A673 (cell line): Measurements from ENCODE around the gene DOK1. TPM values are rescaled to one million over a fixed set of nuclear protein-coding genes. Genes with fewer than 3 reads are reported as not detected.

Experiments used
- BruUV-seq: library from RNA; stranded (reverse); fragments of 400-500 nt; replicated peaks from 2 replicates; lab custom pipeline; 2021; lab: Mats Ljungman, UMichigan
- CTCF ChIA-PET: fragments of 300-600 bp; sonication (Branson Sonifier 250); formaldehyde crosslinking; loops from one replicate; lab custom pipeline; 2022; ENCODE audit warnings: antibody characterized with exemption; lab: Charles Lee
- POLR2A ChIA-PET: fragments of 300-600 bp; sonication (Branson Sonifier 250); formaldehyde crosslinking; loops from one replicate; lab custom pipeline; 2022; ENCODE audit warnings: antibody characterized with exemption; ENCODE audit not compliant: low non-redundant PET; lab: Charles Lee
- DNase-seq: peaks from one replicate; pipeline ENCODE4 v3.0.0-alpha.2; 2015; ENCODE audit warnings: low spot score
- H3K27ac ChIP-seq: fragments of 200-600 bp; sonication (generic); 2 replicates; pipeline ENCODE4 v1.5.1; 2016; ENCODE audit warnings: mixed run types, low read depth, mild to moderate bottlenecking, mixed read lengths, antibody characterized with exemption, low read length; ENCODE audit not compliant: poor library complexity, severe bottlenecking
- H3K27me3 ChIP-seq: fragments of 200-600 bp; sonication (generic); replicated peaks from 2 replicates; pipeline ENCODE4 v1.6.1; 2017; ENCODE audit warnings: mixed run types, low read depth, mild to moderate bottlenecking, mixed read lengths, antibody characterized with exemption, low read length; ENCODE audit not compliant: insufficient read depth, poor library complexity
- H3K36me3 ChIP-seq: fragments of 200-600 bp; sonication (generic); 2 replicates; pipeline ENCODE4 v1.6.1; 2016; ENCODE audit warnings: mixed run types, mild to moderate bottlenecking, mixed read lengths, antibody characterized with exemption, low read length; ENCODE audit not compliant: insufficient read depth, poor library complexity, severe bottlenecking
- H3K4me1 ChIP-seq: fragments of 200-600 bp; sonication (generic); 2 replicates; pipeline ENCODE4 v1.6.1; 2017; ENCODE audit warnings: mixed run types, mild to moderate bottlenecking, mixed read lengths, antibody characterized with exemption, low read length; ENCODE audit not compliant: insufficient read depth, poor library complexity, severe bottlenecking
- H3K4me3 ChIP-seq: fragments of 200-600 bp; sonication (generic); 2 replicates; pipeline ENCODE4 v1.5.1; 2016; ENCODE audit warnings: low read depth, mixed run types, mild to moderate bottlenecking, mixed read lengths, low read length; ENCODE audit not compliant: poor library complexity, severe bottlenecking
- H3K9me3 ChIP-seq: fragments of 200-600 bp; sonication (generic); 2 replicates; pipeline ENCODE4 v1.6.1; 2016; ENCODE audit warnings: mixed run types, low read depth, mild to moderate bottlenecking, mixed read lengths, antibody characterized with exemption, low read length; ENCODE audit not compliant: poor library complexity, severe bottlenecking
- EZH2 ChIP-seq: fragments of 200-600 bp; sonication (generic); IDR thresholded peaks from 2 replicates; pipeline ENCODE4 v1.6.1; 2017; ENCODE audit warnings: borderline replicate concordance, low read depth, mild to moderate bottlenecking, mixed read lengths, antibody characterized with exemption, low read length; ENCODE audit not compliant: poor library complexity, severe bottlenecking
- intact Hi-C: fragments of 100-400 bp; cut with micrococcal nuclease; formaldehyde crosslinking; loops from one replicate; pipeline ENCODE4 v1.10.0; 2022; ENCODE audit not compliant: unreplicated experiment
- total RNA-seq: library from RNA; stranded (reverse); gene quantifications from 2 replicates; pipeline ENCODE4 v1.2.3, GENCODE V29; 2021
- TF ChIP-seq, protein P1 (sequence below): fragments of 300-800, 200-600 bp; sonication (generic); conservative IDR thresholded peaks from 2 replicates; pipeline ENCODE4 v1.5.1; 2017; ENCODE audit warnings: low read depth, mild to moderate bottlenecking, antibody characterized with exemption, low read length, moderate library complexity, mixed read lengths

The DOK1 gene
- total RNA-seq, 1 experiment from 2014 or later, result 20.7 TPM

DNA sequence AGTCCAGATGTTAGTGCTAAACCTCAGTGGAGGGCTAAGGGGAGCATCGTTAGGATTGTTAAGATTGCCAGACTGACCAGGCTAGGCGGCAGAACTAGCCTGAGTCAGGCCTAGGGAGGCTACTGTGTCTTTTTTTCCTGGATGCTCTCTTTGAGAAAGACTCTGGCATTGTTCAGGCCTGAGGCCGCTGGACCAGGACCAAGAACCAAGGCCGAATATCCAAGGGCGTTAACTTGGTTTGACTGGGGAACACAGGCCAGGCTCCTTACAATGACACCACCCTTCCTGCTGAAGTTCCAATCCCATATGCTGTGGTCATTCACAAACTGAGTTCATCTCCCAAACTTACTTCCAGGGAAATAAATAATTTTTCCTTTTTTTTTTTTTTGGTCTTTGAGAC is 14.2 kb upstream of the DOK1 start:
- no peak for DNase-seq
- CTCF ChIA-PET, result no interaction called here
- no TSS peak for BruUV-seq
- Histone ChIP-seq H3K4me3 (no peak overlapping the region), H3K27me3 (peaks cover 10% of the 10 kb centered on the region), H3K36me3 (no peaks in the 10 kb centered on the region), H3K4me1 (peaks cover 4% of the 10 kb centered on the region), H3K9me3 (no peaks in the 10 kb centered on the region), H3K27ac (no peak overlapping the region)
- intact Hi-C loops, result no loop called here
- POLR2A ChIA-PET, result no interaction called here
- TF ChIP-seq, protein P1, sequence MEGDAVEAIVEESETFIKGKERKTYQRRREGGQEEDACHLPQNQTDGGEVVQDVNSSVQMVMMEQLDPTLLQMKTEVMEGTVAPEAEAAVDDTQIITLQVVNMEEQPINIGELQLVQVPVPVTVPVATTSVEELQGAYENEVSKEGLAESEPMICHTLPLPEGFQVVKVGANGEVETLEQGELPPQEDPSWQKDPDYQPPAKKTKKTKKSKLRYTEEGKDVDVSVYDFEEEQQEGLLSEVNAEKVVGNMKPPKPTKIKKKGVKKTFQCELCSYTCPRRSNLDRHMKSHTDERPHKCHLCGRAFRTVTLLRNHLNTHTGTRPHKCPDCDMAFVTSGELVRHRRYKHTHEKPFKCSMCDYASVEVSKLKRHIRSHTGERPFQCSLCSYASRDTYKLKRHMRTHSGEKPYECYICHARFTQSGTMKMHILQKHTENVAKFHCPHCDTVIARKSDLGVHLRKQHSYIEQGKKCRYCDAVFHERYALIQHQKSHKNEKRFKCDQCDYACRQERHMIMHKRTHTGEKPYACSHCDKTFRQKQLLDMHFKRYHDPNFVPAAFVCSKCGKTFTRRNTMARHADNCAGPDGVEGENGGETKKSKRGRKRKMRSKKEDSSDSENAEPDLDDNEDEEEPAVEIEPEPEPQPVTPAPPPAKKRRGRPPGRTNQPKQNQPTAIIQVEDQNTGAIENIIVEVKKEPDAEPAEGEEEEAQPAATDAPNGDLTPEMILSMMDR, result no peak
- no peak for TF ChIP-seq EZH2

DNA sequence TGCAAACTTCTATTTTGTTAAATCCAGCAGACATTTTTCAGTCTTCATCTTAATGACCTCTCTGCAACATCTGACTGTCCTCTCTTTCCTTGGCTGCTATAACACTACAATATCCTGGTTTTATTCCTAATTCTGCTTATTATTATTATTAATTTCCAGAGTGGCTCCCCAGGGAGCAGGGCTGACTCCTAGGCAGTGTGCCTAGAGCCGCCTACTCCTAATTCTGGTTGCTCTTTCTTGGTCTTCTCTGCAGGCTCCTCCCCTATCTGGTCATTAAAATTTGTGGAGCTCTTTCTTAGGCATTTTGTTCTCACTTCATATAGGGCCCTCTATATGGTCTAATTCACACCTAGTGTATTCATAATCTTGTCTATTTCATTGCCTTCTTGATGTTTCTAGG is 11.5 kb upstream of the DOK1 start:
- no peaks in the 10 kb centered on the region for H3K36me3 ChIP-seq
- CTCF ChIA-PET, result no interaction called here
- H3K9me3 ChIP-seq, result no peaks in the 10 kb centered on the region
- peaks cover 17% of the 10 kb centered on the region for H3K27me3 ChIP-seq
- H3K4me1 ChIP-seq, result peaks cover 4% of the 10 kb centered on the region
- no peak overlapping the region for H3K27ac ChIP-seq
- TF ChIP-seq, protein P1, result no peak
- TF ChIP-seq EZH2, result no peak
- intact Hi-C loops, result no loop called here
- BruUV-seq, result no TSS peak
- no peak overlapping the region for H3K4me3 ChIP-seq
- POLR2A ChIA-PET, result no interaction called here
- no peak for DNase-seq

DNA sequence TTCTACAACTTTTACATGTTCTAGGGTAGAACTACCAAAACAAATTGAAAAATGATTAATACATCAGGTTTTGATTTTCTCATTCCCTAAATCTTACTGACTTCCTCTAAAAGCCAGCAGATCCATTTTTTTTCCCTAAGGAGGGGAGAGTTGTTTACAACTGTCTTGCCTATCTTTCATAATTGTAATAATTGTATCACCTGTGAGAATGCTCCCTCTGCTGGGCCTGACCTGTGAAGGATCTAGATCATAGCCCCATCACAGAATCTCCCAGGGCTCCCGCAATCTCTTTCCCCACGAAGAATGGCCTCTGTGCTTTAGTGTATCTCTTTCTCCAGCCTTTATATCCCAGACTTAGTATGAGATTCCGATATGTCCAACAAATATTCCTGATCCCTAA is 9.9 kb upstream of the DOK1 start:
- Histone ChIP-seq H3K27ac (no peak overlapping the region), H3K4me1 (peaks cover 10% of the 10 kb centered on the region), H3K36me3 (no peaks in the 10 kb centered on the region), H3K9me3 (no peaks in the 10 kb centered on the region), H3K27me3 (peaks cover 14% of the 10 kb centered on the region), H3K4me3 (no peak overlapping the region)
- POLR2A ChIA-PET, result no interaction called here
- CTCF ChIA-PET, result no interaction called here
- TF ChIP-seq EZH2, result no peak
- TF ChIP-seq, protein P1, result no peak
- no peak for DNase-seq
- intact Hi-C loops, result no loop called here
- BruUV-seq, result no TSS peak
